Uterus (tissue), 2 donors: ENCODE measurements around the gene CTDSPL.

Experiments used
- CTCF ChIP-seq, 4 experiments: fragments of 200-600 bp in 2 of 4; fragments of 450-650 bp in 2 of 4; sonication (generic) in 2 of 4; IDR thresholded peaks; one replicate each; pipeline ENCODE4 v1.5.1; 2016 to 2019; ENCODE audit warnings: antibody characterized with exemption in 4 of 4, mild to moderate bottlenecking in 2 of 4, moderate library complexity in 1 of 4
- POLR2A ChIP-seq, 2 donors: fragments of 450-650 bp; IDR thresholded peaks; one replicate each; pipeline ENCODE4 v1.6.1; 2016; ENCODE audit warnings: antibody characterized with exemption in 2 of 2, mild to moderate bottlenecking in 1 of 2, moderate library complexity in 1 of 2

DNA sequence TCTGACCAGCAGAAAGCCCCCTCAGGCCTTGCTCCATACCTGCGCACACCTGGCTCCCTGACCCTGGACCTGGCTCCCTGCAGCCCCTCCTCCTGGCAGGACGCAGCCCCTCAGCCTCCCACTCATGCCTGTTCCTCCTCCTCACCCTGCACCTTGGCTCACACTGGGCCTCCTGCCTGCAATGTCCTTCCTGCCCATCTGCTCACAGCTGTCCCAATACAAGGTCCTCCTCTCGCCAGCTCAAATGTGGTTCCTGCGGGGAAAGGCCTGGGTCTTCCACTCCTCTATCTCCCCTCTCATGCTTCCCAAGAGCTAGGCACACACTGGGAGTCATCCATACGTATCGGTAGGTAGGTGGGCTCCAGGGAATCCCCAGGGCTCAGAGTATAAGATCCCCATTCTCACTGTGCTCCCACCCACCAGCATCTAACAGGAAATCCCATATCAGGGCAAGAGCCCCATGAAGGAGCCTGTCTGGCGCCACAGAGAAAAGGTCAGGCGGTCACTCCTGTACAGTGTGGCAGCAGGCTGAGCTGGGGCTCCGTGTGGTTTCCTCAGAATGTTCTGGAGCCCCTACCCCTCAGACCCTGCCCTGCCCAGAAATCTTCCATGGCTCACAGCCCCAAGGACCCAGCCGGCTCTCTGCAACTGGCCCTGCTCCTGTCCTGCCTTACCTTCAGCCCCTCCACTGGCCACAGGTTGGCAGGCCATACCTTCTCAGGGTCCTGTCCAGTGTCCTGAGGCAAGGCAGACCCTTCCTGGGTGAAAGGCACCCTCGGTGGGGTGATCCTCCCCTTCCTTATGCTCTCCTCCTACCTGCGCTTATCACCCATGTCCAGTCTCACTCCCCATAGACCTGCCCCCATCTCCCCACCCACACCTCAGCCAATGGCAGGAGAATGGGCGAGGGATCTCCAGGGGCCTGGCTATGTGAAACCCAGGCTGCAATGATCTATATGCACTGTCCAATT, 156.9 kb downstream of the CTDSPL start:
- TF ChIP-seq POLR2A (IDR thresholded peaks at IDR 0.05) (no peak), CTCF (IDR thresholded peaks at IDR 0.05) (no peak)
